HepG2 (cell line): ENCODE data around the gene PNPLA2. TPM values are rescaled to one million over a fixed set of nuclear protein-coding genes. Genes with fewer than 3 reads are reported as not detected.

Experiments used
- ARHGAP35 ChIP-seq: sonication (generic); formaldehyde crosslinking; IDR thresholded peaks from 2 replicates; pipeline ENCODE4 v1.9.0; 2022; ENCODE audit warnings: mild to moderate bottlenecking, inconsistent platforms, moderate library complexity, missing genetic modification reagents, borderline replicate concordance
- BRD4 ChIP-seq: sonication (generic); formaldehyde crosslinking; IDR thresholded peaks from 2 replicates; pipeline ENCODE4 v1.4.0; 2020; ENCODE audit warnings: missing genetic modification reagents
- ELF4 ChIP-seq: sonication (generic); formaldehyde crosslinking; IDR thresholded peaks from 2 replicates; pipeline ENCODE4 v1.5.0; 2020; ENCODE audit warnings: missing genetic modification reagents, mild to moderate bottlenecking, moderate library complexity, borderline replicate concordance
- KMT2B ChIP-seq: IDR thresholded peaks from 2 replicates; pipeline ENCODE4 v1.6.1; 2016; ENCODE audit warnings: missing genetic modification reagents, missing compliant biosample characterization
- POGK ChIP-seq: sonication (generic); formaldehyde crosslinking; conservative IDR thresholded peaks from 2 replicates; pipeline ENCODE4 v1.8.0; 2022; ENCODE audit warnings: mild to moderate bottlenecking, moderate library complexity, missing genetic modification reagents
- PTBP1 ChIP-seq: fragments of 200-400 bp; formaldehyde crosslinking; IDR thresholded peaks from 2 replicates; pipeline ENCODE4 v1.6.1; 2018; ENCODE audit warnings: low read length, low read depth; ENCODE audit not compliant: poor library complexity, severe bottlenecking
- U2AF1 ChIP-seq: fragments of 200-400 bp; formaldehyde crosslinking; optimal IDR thresholded peaks from 2 replicates; pipeline ENCODE3; 2017; ENCODE audit warnings: mild to moderate bottlenecking, low read depth, low read length
- ZNF83 ChIP-seq: sonication (generic); formaldehyde crosslinking; IDR thresholded peaks from 2 replicates; pipeline ENCODE4 v1.4.0; 2020; ENCODE audit warnings: missing genetic modification reagents, mild to moderate bottlenecking, borderline replicate concordance
- polyA plus RNA-seq, 8 experiments: library from polyadenylated mRNA; depleted of rRNA in 3 of 8; stranded (reverse) in 7 of 8; unstranded in 1 of 8; fragments of >200 nt; fragmentation: Illumina TruSeq in 4 of 8; extraction: Trizol in 4 of 8; gene quantifications; 2 replicates each; pipeline versions ENCODE4 v1.2.1 to v1.2.3, GENCODE V29; 2011 to 2016; ENCODE audit warnings: low read depth in 4 of 8, missing spikeins in 1 of 8, mixed read lengths in 1 of 8; ENCODE audit not compliant: insufficient read depth in 1 of 8
- total RNA-seq, 5 experiments: library from RNA; depleted of rRNA; stranded (reverse); fragments of >200 nt; fragmentation: Illumina TruSeq; extraction: Trizol; gene quantifications; 2 replicates each; pipeline ENCODE4 v1.2.3, GENCODE V29; 2016; ENCODE audit warnings: low read depth in 1 of 5
- TF ChIP-seq, protein P1 (sequence below): sonication (generic); formaldehyde crosslinking; IDR thresholded peaks from 2 replicates; pipeline ENCODE4 v1.5.0; 2020; ENCODE audit warnings: missing genetic modification reagents
- TF ChIP-seq, protein P2 (sequence below): sonication (generic); formaldehyde crosslinking; IDR thresholded peaks from 2 replicates; pipeline ENCODE4 v1.4.0; 2020; ENCODE audit warnings: missing genetic modification reagents
- TF ChIP-seq, protein P3 (sequence below): sonication (generic); formaldehyde crosslinking; IDR thresholded peaks from 2 replicates; pipeline ENCODE4 v1.4.0; 2020; ENCODE audit warnings: mild to moderate bottlenecking, missing genetic modification reagents
- TF ChIP-seq, protein P4 (sequence below): sonication (generic); formaldehyde crosslinking; IDR thresholded peaks from 2 replicates; pipeline ENCODE4 v1.4.0; 2020; ENCODE audit warnings: missing genetic modification reagents, borderline replicate concordance

PNPLA2 gene
- total and polyA plus RNA-seq, 2 of the 13 experiments (the other 11 are each of a cell fraction or from before 2014, with no cell fraction given): 10.5 to 43.2 TPM

DNA sequence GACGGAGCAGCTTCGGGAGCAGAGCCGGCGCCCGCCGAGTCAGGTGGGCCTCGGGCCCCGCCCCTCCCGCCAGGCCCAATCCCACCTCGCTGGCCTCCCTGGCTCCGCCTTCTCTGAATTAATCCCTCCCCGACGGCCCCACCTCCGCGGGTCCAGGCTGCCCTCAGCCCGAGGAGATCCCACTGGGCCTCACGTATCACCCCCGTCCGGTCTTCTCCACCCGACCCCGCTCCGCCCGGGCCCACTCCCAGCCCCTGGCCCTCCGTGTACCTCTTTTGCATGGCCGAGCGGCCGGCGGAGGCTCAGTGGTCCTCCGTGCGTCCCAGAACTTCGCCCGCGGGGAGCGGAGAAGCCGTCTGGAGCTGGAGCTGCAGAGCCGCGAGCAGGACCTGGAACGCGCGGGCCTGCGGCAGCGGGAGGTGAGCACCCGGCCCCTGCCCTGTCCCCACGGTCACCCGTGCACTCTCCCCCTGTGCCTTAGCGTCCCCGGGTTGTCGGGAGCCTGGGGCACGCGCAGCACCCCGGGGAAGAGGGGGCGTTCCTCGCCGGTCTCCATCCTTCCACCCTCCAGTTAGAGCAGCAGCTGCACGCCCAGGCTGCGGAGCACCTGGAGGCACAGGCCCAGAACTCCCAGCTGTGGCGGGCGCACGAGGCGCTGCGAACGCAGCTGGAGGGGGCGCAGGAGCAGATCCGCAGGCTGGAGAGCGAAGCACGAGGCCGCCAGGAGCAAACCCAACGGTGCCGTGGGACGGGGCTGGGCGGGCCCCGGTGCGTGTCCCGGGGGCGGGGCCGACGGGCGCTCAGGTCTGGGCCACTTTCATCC, 11.8 kb downstream of the PNPLA2 start (continued):
- TF ChIP-seq, protein P1, sequence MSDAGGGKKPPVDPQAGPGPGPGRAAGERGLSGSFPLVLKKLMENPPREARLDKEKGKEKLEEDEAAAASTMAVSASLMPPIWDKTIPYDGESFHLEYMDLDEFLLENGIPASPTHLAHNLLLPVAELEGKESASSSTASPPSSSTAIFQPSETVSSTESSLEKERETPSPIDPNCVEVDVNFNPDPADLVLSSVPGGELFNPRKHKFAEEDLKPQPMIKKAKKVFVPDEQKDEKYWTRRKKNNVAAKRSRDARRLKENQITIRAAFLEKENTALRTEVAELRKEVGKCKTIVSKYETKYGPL (CRISPR knock-in tag): no peak
- TF ChIP-seq, protein P2, sequence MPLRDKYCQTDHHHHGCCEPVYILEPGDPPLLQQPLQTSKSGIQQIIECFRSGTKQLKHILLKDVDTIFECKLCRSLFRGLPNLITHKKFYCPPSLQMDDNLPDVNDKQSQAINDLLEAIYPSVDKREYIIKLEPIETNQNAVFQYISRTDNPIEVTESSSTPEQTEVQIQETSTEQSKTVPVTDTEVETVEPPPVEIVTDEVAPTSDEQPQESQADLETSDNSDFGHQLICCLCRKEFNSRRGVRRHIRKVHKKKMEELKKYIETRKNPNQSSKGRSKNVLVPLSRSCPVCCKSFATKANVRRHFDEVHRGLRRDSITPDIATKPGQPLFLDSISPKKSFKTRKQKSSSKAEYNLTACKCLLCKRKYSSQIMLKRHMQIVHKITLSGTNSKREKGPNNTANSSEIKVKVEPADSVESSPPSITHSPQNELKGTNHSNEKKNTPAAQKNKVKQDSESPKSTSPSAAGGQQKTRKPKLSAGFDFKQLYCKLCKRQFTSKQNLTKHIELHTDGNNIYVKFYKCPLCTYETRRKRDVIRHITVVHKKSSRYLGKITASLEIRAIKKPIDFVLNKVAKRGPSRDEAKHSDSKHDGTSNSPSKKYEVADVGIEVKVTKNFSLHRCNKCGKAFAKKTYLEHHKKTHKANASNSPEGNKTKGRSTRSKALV (CRISPR knock-in tag): peak; percentile 82
- no peak for TF ChIP-seq BRD4 (CRISPR knock-in tag)
- no peak for TF ChIP-seq KMT2B
- TF ChIP-seq, protein P3, sequence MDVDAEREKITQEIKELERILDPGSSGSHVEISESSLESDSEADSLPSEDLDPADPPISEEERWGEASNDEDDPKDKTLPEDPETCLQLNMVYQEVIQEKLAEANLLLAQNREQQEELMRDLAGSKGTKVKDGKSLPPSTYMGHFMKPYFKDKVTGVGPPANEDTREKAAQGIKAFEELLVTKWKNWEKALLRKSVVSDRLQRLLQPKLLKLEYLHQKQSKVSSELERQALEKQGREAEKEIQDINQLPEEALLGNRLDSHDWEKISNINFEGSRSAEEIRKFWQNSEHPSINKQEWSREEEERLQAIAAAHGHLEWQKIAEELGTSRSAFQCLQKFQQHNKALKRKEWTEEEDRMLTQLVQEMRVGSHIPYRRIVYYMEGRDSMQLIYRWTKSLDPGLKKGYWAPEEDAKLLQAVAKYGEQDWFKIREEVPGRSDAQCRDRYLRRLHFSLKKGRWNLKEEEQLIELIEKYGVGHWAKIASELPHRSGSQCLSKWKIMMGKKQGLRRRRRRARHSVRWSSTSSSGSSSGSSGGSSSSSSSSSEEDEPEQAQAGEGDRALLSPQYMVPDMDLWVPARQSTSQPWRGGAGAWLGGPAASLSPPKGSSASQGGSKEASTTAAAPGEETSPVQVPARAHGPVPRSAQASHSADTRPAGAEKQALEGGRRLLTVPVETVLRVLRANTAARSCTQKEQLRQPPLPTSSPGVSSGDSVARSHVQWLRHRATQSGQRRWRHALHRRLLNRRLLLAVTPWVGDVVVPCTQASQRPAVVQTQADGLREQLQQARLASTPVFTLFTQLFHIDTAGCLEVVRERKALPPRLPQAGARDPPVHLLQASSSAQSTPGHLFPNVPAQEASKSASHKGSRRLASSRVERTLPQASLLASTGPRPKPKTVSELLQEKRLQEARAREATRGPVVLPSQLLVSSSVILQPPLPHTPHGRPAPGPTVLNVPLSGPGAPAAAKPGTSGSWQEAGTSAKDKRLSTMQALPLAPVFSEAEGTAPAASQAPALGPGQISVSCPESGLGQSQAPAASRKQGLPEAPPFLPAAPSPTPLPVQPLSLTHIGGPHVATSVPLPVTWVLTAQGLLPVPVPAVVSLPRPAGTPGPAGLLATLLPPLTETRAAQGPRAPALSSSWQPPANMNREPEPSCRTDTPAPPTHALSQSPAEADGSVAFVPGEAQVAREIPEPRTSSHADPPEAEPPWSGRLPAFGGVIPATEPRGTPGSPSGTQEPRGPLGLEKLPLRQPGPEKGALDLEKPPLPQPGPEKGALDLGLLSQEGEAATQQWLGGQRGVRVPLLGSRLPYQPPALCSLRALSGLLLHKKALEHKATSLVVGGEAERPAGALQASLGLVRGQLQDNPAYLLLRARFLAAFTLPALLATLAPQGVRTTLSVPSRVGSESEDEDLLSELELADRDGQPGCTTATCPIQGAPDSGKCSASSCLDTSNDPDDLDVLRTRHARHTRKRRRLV: no peak
- TF ChIP-seq, protein P4, sequence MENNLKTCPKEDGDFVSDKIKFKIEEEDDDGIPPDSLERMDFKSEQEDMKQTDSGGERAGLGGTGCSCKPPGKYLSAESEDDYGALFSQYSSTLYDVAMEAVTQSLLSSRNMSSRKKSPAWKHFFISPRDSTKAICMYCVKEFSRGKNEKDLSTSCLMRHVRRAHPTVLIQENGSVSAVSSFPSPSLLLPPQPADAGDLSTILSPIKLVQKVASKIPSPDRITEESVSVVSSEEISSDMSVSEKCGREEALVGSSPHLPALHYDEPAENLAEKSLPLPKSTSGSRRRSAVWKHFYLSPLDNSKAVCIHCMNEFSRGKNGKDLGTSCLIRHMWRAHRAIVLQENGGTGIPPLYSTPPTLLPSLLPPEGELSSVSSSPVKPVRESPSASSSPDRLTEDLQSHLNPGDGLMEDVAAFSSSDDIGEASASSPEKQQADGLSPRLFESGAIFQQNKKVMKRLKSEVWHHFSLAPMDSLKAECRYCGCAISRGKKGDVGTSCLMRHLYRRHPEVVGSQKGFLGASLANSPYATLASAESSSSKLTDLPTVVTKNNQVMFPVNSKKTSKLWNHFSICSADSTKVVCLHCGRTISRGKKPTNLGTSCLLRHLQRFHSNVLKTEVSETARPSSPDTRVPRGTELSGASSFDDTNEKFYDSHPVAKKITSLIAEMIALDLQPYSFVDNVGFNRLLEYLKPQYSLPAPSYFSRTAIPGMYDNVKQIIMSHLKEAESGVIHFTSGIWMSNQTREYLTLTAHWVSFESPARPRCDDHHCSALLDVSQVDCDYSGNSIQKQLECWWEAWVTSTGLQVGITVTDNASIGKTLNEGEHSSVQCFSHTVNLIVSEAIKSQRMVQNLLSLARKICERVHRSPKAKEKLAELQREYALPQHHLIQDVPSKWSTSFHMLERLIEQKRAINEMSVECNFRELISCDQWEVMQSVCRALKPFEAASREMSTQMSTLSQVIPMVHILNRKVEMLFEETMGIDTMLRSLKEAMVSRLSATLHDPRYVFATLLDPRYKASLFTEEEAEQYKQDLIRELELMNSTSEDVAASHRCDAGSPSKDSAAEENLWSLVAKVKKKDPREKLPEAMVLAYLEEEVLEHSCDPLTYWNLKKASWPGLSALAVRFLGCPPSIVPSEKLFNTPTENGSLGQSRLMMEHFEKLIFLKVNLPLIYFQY: no peak
- TF ChIP-seq ARHGAP35 (CRISPR knock-in tag): no peak; the same call in 1 of the 2 replicates
- TF ChIP-seq POGK (CRISPR knock-in tag): 0 out of 2 replicates have a peak, but pooled peaks have one; percentile 20
- no peak for TF ChIP-seq PTBP1
- no peak for TF ChIP-seq U2AF1
- no peak; the same call in 1 of the 2 replicates for TF ChIP-seq ZNF83 (CRISPR knock-in tag)
- no peak for TF ChIP-seq ELF4
